HepG2 (cell line): ENCODE data around the gene SIGLEC15. TPM values are rescaled to one million over a fixed set of nuclear protein-coding genes. Genes with fewer than 3 reads are reported as not detected.

Experiments
- ATAC-seq: fragments of 200-7000 bp; cut with Tn5 transposase; 3 replicates; pipeline ENCODE4 v1.9.1; 2020; ENCODE audit warnings: mild to moderate bottlenecking, moderate library complexity
- BruUV-seq: library from RNA; stranded (reverse); fragments of 400-500 nt; replicated peaks from 2 replicates; lab custom pipeline; 2021; lab: Mats Ljungman, UMichigan
- CTCF ChIA-PET: fragments of 300-600 bp; formaldehyde crosslinking; extraction: SDS; loops from one replicate; lab custom pipeline; 2021; ENCODE audit warnings: low total read pairs, inconsistent platforms, low intra/inter-chr PET ratio; lab: Yijun Ruan, JAX
- POLR2A ChIA-PET: fragments of 350-600 bp; sonication (Branson Sonifier 250); formaldehyde crosslinking; loops from one replicate; lab custom pipeline; 2020; ENCODE audit warnings: antibody characterized with exemption, inconsistent platforms; lab: Yijun Ruan, JAX
- DNase-seq: peaks from one replicate; pipeline ENCODE4 v3.0.0-alpha.2; 2015; ENCODE audit warnings: low spot score
- FAIRE-seq: peaks from 3 replicates; lab custom pipeline; 2011; peaks lifted over from hg19 to GRCh38; lab: Jason Lieb, UNC
- H2AFZ ChIP-seq: one replicate; pipeline ENCODE4 v1.6.1; 2011; ENCODE audit warnings: low read length, inconsistent platforms
- H3K27ac ChIP-seq: fragments of 300-600 bp; 3 replicates; pipeline ENCODE4 v1.8.0; 2011; ENCODE audit warnings: mixed run types, mild to moderate bottlenecking, mixed read lengths, low read length, inconsistent platforms; ENCODE audit not compliant: insufficient read depth; ENCODE audit errors: extremely low read length
- H3K27me3 ChIP-seq, 2 experiments: fragments of 200-600 bp in 1 of 2; 2 replicates in 1 of 2; 3 replicates in 1 of 2; pipeline versions ENCODE4 v1.6.0 to v1.8.0; 2011; ENCODE audit warnings: low read length in 2 of 2, mild to moderate bottlenecking in 2 of 2, moderate library complexity in 2 of 2, inconsistent platforms in 1 of 2; ENCODE audit not compliant: insufficient read depth in 2 of 2, control insufficient read depth in 1 of 2
- H3K36me3 ChIP-seq, 2 experiments: fragments of 200-600 bp in 1 of 2; replicated peaks in 1 of 2; 2 replicates in 1 of 2; 3 replicates in 1 of 2; pipeline versions ENCODE4 v1.5.1 to v1.8.0; 2011; ENCODE audit warnings: low read length in 2 of 2, inconsistent platforms in 1 of 2; ENCODE audit not compliant: insufficient read depth in 2 of 2, control insufficient read depth in 1 of 2
- H3K4me1 ChIP-seq: 2 replicates; pipeline ENCODE4 v1.5.1; 2012; ENCODE audit warnings: low read length, inconsistent platforms; ENCODE audit not compliant: insufficient read depth
- H3K4me2 ChIP-seq: 2 replicates; pipeline ENCODE4 v1.6.0; 2011; ENCODE audit warnings: low read depth, low read length, inconsistent platforms
- H3K4me3 ChIP-seq, 3 experiments: fragments of 200-600 bp in 1 of 3; sonication (generic), shearing (Covaris generic) in 1 of 3; replicated peaks in 1 of 3; 2 replicates each; pipeline ENCODE4 v1.5.1; 2011 to 2016; ENCODE audit warnings: low read length in 3 of 3, inconsistent platforms in 2 of 3, low read depth in 2 of 3, mild to moderate bottlenecking in 2 of 3, control low read depth in 1 of 3, mixed read lengths in 1 of 3; ENCODE audit not compliant: insufficient read depth in 1 of 3
- H3K79me2 ChIP-seq: one replicate; pipeline ENCODE4 v1.6.1; 2011; ENCODE audit warnings: low read length, inconsistent platforms; ENCODE audit not compliant: insufficient read depth
- H3K9ac ChIP-seq: 2 replicates; pipeline ENCODE4 v1.6.0; 2011; ENCODE audit warnings: mild to moderate bottlenecking, low read depth, low read length, inconsistent platforms; ENCODE audit not compliant: insufficient read depth
- H3K9me3 ChIP-seq: 2 replicates; pipeline ENCODE4 v1.5.1; 2012; ENCODE audit warnings: mild to moderate bottlenecking, low read length
- H4K20me1 ChIP-seq: 2 replicates; pipeline ENCODE4 v1.6.0; 2011; ENCODE audit warnings: inconsistent platforms, mild to moderate bottlenecking, low read length, moderate library complexity; ENCODE audit not compliant: insufficient read depth
- ARNT ChIP-seq: fragments of 450-650 bp; IDR thresholded peaks from 2 replicates; pipeline ENCODE4 v1.6.1; 2017
- GABPA ChIP-seq, 2 experiments: IDR thresholded peaks; 2 replicates each; pipeline ENCODE4 v1.6.1; 2011 to 2016; ENCODE audit warnings: low read depth in 2 of 2, low read length in 1 of 2, missing biosample characterization in 1 of 2, missing genetic modification characterization in 1 of 2
- PAXIP1 ChIP-seq: sonication (generic); formaldehyde crosslinking; conservative IDR thresholded peaks from 2 replicates; pipeline ENCODE4 v1.4.0; 2020; ENCODE audit warnings: mild to moderate bottlenecking, missing genetic modification reagents, moderate library complexity
- REXO4 ChIP-seq: sonication (generic); formaldehyde crosslinking; IDR thresholded peaks from 2 replicates; pipeline ENCODE4 v1.8.0; 2022; ENCODE audit warnings: missing genetic modification reagents, mild to moderate bottlenecking, borderline replicate concordance
- RFXAP ChIP-seq: sonication (generic); formaldehyde crosslinking; IDR thresholded peaks from 2 replicates; pipeline ENCODE4 v1.4.0; 2020; ENCODE audit warnings: missing genetic modification reagents, borderline replicate concordance
- ZBTB42 ChIP-seq: sonication (generic); formaldehyde crosslinking; IDR thresholded peaks from 2 replicates; pipeline ENCODE4 v1.5.0; 2020; ENCODE audit warnings: mild to moderate bottlenecking, missing genetic modification reagents
- ZNF230 ChIP-seq: sonication (generic); formaldehyde crosslinking; IDR thresholded peaks from 2 replicates; pipeline ENCODE4 v1.4.0; 2020; ENCODE audit warnings: mild to moderate bottlenecking, missing genetic modification reagents
- WGBS: methylation state at CpG from one replicate; pipeline ENCODE4 v1.1.6; 2017; ENCODE audit warnings: low lambda C conversion rate; 5-methylcytosine and 5-hydroxymethylcytosine counted together
- in situ Hi-C: cut with HindIII; loops from 2 replicates; pipeline ENCODE4 v1.10.0; 2017; ENCODE audit warnings: low pct_unique_long_range_greater_than_20kb; ENCODE audit not compliant: extremely low pct_ligation_motif_present
- intact Hi-C: fragments of 100-400 bp; cut with micrococcal nuclease; formaldehyde crosslinking; loops from one replicate; pipeline ENCODE4 v1.10.0; 2022; ENCODE audit not compliant: unreplicated experiment
- polyA plus RNA-seq, 8 experiments: library from polyadenylated mRNA; depleted of rRNA in 3 of 8; stranded (reverse) in 7 of 8; unstranded in 1 of 8; fragments of >200 nt; fragmentation: Illumina TruSeq in 4 of 8; extraction: Trizol in 4 of 8; gene quantifications; 2 replicates each; pipeline versions ENCODE4 v1.2.1 to v1.2.3, GENCODE V29; 2011 to 2016; ENCODE audit warnings: low read depth in 4 of 8, missing spikeins in 1 of 8, mixed read lengths in 1 of 8; ENCODE audit not compliant: insufficient read depth in 1 of 8
- total RNA-seq, 5 experiments: library from RNA; depleted of rRNA; stranded (reverse); fragments of >200 nt; fragmentation: Illumina TruSeq; extraction: Trizol; gene quantifications; 2 replicates each; pipeline ENCODE4 v1.2.3, GENCODE V29; 2016; ENCODE audit warnings: low read depth in 1 of 5
- TF ChIP-seq, protein P1 (sequence below): IDR thresholded peaks from 2 replicates; pipeline ENCODE4 v1.6.1; 2016; ENCODE audit warnings: low read depth, missing genetic modification reagents, missing compliant biosample characterization

SIGLEC15 gene
- total and polyA plus RNA-seq, 2 of the 13 experiments (the other 11 are each of a cell fraction or from before 2014, with no cell fraction given), result not detected

DNA sequence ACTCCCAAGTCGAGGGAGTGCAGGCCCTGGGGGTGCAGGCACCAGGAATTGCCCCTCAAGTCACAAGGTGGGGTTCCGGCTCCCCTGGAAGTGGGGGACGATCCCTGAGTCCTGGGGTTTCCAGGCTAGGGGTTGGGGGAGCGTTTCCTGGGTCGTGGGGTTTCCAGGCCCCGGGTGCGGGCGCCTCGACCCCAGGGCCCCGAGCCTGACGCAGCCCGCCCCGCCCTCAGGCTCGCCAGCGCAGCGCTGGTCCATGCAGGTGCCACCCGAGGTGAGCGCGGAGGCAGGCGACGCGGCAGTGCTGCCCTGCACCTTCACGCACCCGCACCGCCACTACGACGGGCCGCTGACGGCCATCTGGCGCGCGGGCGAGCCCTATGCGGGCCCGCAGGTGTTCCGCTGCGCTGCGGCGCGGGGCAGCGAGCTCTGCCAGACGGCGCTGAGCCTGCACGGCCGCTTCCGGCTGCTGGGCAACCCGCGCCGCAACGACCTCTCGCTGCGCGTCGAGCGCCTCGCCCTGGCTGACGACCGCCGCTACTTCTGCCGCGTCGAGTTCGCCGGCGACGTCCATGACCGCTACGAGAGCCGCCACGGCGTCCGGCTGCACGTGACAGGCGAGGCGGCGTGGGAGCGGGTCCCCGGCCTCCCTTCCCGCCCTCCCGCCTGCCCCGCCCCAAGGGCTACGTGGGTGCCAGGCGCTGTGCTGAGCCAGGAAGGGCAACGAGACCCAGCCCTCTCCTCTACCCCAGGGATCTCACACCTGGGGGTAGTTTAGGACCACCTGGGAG, 12.0 kb downstream of the SIGLEC15 start:
- ChIA-PET CTCF (no interaction called here), POLR2A (no interaction called here)
- H3K4me2 ChIP-seq, result no peak overlapping the region
- H3K27me3 ChIP-seq, result peaks cover 1 to 3% of the 10 kb centered on the region in 2 experiments; a peak in 2 of 5 replicates
- no peak for TF ChIP-seq RFXAP (CRISPR knock-in tag)
- no peak for TF ChIP-seq REXO4
- TF ChIP-seq GABPA (IDR thresholded peaks at IDR 0.05; ENCODE audit: low read depth, low read length), result no peak
- TF ChIP-seq GABPA (CRISPR knock-in tag; IDR thresholded peaks at IDR 0.05; ENCODE audit: low read depth), result no peak
- no peak for TF ChIP-seq ZBTB42
- no peak for TF ChIP-seq ZNF230
- TF ChIP-seq ARNT, result no peak
- no peak for TF ChIP-seq PAXIP1 (CRISPR knock-in tag)
- TF ChIP-seq, protein P1, sequence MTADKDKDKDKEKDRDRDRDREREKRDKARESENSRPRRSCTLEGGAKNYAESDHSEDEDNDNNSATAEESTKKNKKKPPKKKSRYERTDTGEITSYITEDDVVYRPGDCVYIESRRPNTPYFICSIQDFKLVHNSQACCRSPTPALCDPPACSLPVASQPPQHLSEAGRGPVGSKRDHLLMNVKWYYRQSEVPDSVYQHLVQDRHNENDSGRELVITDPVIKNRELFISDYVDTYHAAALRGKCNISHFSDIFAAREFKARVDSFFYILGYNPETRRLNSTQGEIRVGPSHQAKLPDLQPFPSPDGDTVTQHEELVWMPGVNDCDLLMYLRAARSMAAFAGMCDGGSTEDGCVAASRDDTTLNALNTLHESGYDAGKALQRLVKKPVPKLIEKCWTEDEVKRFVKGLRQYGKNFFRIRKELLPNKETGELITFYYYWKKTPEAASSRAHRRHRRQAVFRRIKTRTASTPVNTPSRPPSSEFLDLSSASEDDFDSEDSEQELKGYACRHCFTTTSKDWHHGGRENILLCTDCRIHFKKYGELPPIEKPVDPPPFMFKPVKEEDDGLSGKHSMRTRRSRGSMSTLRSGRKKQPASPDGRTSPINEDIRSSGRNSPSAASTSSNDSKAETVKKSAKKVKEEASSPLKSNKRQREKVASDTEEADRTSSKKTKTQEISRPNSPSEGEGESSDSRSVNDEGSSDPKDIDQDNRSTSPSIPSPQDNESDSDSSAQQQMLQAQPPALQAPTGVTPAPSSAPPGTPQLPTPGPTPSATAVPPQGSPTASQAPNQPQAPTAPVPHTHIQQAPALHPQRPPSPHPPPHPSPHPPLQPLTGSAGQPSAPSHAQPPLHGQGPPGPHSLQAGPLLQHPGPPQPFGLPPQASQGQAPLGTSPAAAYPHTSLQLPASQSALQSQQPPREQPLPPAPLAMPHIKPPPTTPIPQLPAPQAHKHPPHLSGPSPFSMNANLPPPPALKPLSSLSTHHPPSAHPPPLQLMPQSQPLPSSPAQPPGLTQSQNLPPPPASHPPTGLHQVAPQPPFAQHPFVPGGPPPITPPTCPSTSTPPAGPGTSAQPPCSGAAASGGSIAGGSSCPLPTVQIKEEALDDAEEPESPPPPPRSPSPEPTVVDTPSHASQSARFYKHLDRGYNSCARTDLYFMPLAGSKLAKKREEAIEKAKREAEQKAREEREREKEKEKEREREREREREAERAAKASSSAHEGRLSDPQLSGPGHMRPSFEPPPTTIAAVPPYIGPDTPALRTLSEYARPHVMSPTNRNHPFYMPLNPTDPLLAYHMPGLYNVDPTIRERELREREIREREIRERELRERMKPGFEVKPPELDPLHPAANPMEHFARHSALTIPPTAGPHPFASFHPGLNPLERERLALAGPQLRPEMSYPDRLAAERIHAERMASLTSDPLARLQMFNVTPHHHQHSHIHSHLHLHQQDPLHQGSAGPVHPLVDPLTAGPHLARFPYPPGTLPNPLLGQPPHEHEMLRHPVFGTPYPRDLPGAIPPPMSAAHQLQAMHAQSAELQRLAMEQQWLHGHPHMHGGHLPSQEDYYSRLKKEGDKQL (CRISPR knock-in tag), result no peak
- no peak overlapping the region for H2AFZ ChIP-seq
- H3K79me2 ChIP-seq, result no peaks in the 10 kb centered on the region
- H3K27ac ChIP-seq, result no peak overlapping the region
- in situ Hi-C loops (loop anchor here (5.0 to 10.0 kb wide), 2 partner anchors 70 to 173 kb away; no protein-coding TSS in a partner anchor), intact Hi-C loops (loop anchor here (5.0 kb wide), 1 partner anchor 115 kb away; the partner anchor contains the start of gene SLC14A1)
- H3K36me3 ChIP-seq, result no peaks in the 10 kb centered on the region
- H3K9ac ChIP-seq, result no peak overlapping the region
- H4K20me1 ChIP-seq, result no peaks in the 10 kb centered on the region
- peaks cover 12% of the 10 kb centered on the region for H3K4me1 ChIP-seq
- no peak for DNase-seq
- H3K4me3 ChIP-seq, result no peak overlapping the region
- no TSS peak for BruUV-seq
- WGBS, result 85% methylated on average over 39 of the region's 84 CpGs
- ATAC-seq, result no peak
- FAIRE-seq, result no peak
- no peaks in the 10 kb centered on the region for H3K9me3 ChIP-seq
